ENCODE measurements around the gene RPA1.

DNA sequence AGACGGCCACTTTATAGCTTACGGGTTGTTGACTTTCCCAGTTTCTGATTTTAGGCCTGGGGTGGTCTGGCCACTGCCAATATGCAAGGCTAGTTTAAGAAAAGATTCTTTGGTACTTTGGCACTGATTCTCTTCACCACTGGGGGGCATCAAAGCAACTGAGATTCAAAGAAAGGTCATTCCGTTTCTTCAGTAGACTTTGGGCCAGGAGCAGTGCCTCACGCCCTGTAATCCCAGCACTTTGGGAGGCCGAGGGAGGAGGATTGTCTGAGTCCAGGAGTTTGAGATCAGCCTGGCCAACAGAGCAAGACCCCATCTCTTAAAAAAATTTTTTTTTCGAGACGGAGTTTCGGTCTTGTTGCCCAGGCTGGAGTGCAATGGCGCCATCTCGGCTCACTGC, 53.0 kb downstream of the RPA1 start:
- TF ChIP-seq EP300 (IDR thresholded peaks at IDR 0.05) (no peak), CTCF (IDR thresholded peaks at IDR 0.05) (peak in 2 of 3 donors; percentile 13 to 16)
